Mucosa of descending colon (tissue), 3 donors: Measurements from ENCODE around the gene NEK6. TPM values are rescaled to one million over a fixed set of nuclear protein-coding genes. Genes with fewer than 3 reads are reported as not detected.

Experiments used
- ATAC-seq: fragments of 200-7000 bp; cut with Tn5 transposase; one replicate; pipeline ENCODE4 v1.9.1; 2020; ENCODE audit warnings: mild to moderate bottlenecking, moderate library complexity
- DNase-seq, 3 donors: peaks; one replicate each; pipeline ENCODE4 v3.0.0-alpha.2; 2020
- H3K36me3 ChIP-seq: fragments of 200-600 bp; one replicate; pipeline ENCODE4 v1.8.0; 2021; ENCODE audit warnings: low read depth, mild to moderate bottlenecking
- H3K4me1 ChIP-seq: fragments of 200-600 bp; one replicate; pipeline ENCODE4 v1.8.0; 2021; ENCODE audit warnings: low read depth, mild to moderate bottlenecking
- H3K4me3 ChIP-seq: fragments of 200-600 bp; one replicate; pipeline ENCODE4 v1.8.0; 2021; ENCODE audit warnings: mild to moderate bottlenecking
- H3K9me3 ChIP-seq: fragments of 200-600 bp; one replicate; pipeline ENCODE4 v1.8.0; 2021; ENCODE audit warnings: mild to moderate bottlenecking
- CTCF ChIP-seq: fragments of 200-600 bp; IDR thresholded peaks from one replicate; pipeline ENCODE4 v1.8.0; 2022; ENCODE audit warnings: antibody characterized with exemption, mild to moderate bottlenecking
- intact Hi-C, 2 donors: fragments of 100-400 bp; cut with DNase I in 1 of 2; cut with micrococcal nuclease in 1 of 2; formaldehyde crosslinking; loops; one replicate each; pipeline versions ENCODE4 v1.11.0 to v1.11.1; 2022; cut with DNase I, micrococcal nuclease
- total RNA-seq, 3 donors: library from RNA; stranded (reverse); fragmentation: NEBNext Ultra II Directional in 2 of 3; extraction: Animal tissue kit (Norgen Biotek cat#: 25700) in 2 of 3; gene quantifications; one replicate each; pipeline versions ENCODE4 v1.2.1 to v1.2.4, GENCODE V29; 2021 to 2023
- donor health status: DM: no; HTN: no; CAD: no; lungs with moderate emphysema.
- donor health status: DM: no; HTN: no; CAD: no.
- donor health status: DM: no; HTN: yes; CAD: no.

The NEK6 gene
- total RNA-seq, 3 donors from 2014 or later, result 41.1 to 65.0 (median 51.8) TPM

DNA sequence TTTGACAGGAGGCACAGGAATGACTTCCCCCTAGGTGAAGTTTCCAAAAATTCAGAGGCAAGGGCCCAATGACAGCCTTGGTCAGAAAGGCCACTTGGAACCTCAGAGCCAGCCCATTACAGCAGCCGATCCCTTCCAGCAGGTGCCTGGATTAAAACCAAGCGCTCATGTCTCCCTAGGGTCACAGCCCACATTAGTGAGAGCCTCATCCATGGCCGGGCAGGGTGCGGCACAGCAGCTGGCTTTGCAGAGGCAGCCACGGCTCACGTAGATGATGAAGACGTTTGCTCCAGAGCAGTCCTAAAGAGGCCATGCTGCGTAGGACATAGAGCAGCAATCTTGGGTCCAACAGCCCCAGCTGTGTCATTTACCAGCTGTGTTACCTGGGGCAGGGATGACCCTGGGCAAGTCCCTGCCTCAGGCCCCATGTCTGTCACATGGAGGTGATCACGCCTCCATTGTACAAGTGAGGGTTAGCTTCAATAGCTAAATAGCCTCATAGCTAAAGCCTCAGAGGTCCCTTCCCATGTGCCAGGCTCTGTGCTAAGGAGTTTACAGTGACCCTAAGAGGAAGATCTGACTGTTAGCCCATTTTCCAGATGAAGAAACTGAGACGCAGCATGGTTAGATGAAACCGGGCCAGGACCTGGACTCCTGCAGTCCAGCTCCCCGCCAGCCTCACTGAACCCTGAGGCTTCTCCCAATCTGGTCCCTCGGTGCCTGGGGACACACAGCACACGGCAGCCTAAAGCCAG, 39.2 kb downstream of the NEK6 start:
- TF ChIP-seq CTCF, result no peak
- intact Hi-C loops, result no loop called here
- no peaks in the 10 kb centered on the region for H3K9me3 ChIP-seq
- H3K4me3 ChIP-seq, result no peak overlapping the region
- peaks cover 23% of the 10 kb centered on the region for H3K4me1 ChIP-seq
- DNase-seq (no peak), ATAC-seq (no peak)
- H3K36me3 ChIP-seq, result no peaks in the 10 kb centered on the region

GRCh38 chr9:124297551-124297901, 39.8 kb downstream of the NEK6 start:
- ATAC-seq, result no peak
- no peaks in the 10 kb centered on the region for H3K9me3 ChIP-seq
- H3K4me1 ChIP-seq, result peaks cover 23% of the 10 kb centered on the region
- H3K36me3 ChIP-seq, result no peaks in the 10 kb centered on the region
- TF ChIP-seq CTCF, result no peak
- DNase-seq, result no peak
- H3K4me3 ChIP-seq, result no peak overlapping the region
- intact Hi-C loops, result no loop called here

- H3K9me3 ChIP-seq, result no peaks in the 10 kb centered on the region
- DNase-seq, result no peak
- peaks cover 23% of the 10 kb centered on the region for H3K4me1 ChIP-seq
- no peak for ATAC-seq
- no peaks in the 10 kb centered on the region for H3K36me3 ChIP-seq
- no peak overlapping the region for H3K4me3 ChIP-seq
- no peak for TF ChIP-seq CTCF
- intact Hi-C loops, result no loop called here
Measured at GRCh38 chr9:124297915-124298645, 40.3 kb downstream of the NEK6 start.

GRCh38 chr9:124298646-124299235, 41.0 kb downstream of the NEK6 start:
- Histone ChIP-seq H3K9me3 (no peaks in the 10 kb centered on the region), H3K4me3 (no peak overlapping the region), H3K4me1 (peaks cover 23% of the 10 kb centered on the region), H3K36me3 (no peaks in the 10 kb centered on the region)
- no peak for DNase-seq
- TF ChIP-seq CTCF, result no peak
- no peak for ATAC-seq
- intact Hi-C loops, result no loop called here

GRCh38 chr9:124299515-124300090, 41.9 kb downstream of the NEK6 start:
- peaks cover 22% of the 10 kb centered on the region for H3K4me1 ChIP-seq
- H3K9me3 ChIP-seq, result no peaks in the 10 kb centered on the region
- intact Hi-C loops, result no loop called here
- no peaks in the 10 kb centered on the region for H3K36me3 ChIP-seq
- DNase-seq (no peak), ATAC-seq (no peak)
- no peak for TF ChIP-seq CTCF
- no peak overlapping the region for H3K4me3 ChIP-seq
